ENCODE data around the gene YWHAB.

GRCh38 chr20:44943828-44944227 lies 58.3 kb downstream of the YWHAB start:
- TF ChIP-seq CTCF (IDR thresholded peaks at IDR 0.05; ENCODE audit: poor library complexity) (no peak), EZH2phosphoT487 (IDR thresholded peaks at IDR 0.05; ENCODE audit: low read depth, severe bottlenecking, unreplicated experiment) (no peak)

Measured in hepatocyte (in vitro differentiated cells).